Measurements from ENCODE around the gene TBX20.
"Not testable (repeated sequence)": the region's sequence is repeated elsewhere in the genome, so short reads cannot be mapped to it uniquely, and the experiment has no call there.

TBX20 gene

DNA sequence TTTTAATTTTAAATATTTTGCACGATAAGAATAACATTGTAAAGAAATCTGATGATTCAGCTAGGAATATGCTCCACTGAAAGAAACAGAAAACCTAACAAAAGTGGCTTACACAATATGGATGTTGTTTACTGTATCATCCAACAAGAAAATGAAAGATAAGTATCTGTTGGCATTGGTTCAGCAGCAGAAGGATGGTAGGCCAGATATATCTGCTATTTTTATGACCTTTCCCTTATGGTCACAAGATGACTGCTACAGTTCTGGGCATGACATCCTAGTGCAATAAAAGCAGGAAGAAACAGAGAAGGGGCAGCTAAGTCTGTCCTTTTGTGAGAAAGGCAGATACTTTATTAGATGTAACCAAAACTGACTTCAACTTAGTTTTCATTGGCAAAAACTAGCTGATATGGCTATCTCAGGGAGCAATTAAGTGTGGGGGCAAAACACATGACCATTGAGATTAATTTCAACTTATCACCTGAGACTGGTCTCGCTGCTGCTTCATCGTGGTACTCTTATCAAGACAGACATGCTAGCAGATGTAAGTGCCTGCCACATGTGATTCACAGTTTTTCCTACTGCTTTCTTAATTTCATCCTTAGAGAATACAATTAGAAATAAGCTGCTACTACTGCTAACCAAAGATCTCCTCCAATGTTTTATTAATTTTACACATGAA, 92.7 kb downstream of the TBX20 start:
- DNase-seq (ENCODE audit: low read depth in 3 of 3) = not testable (repeated sequence)
